GM12878 (cell line): ENCODE data around the gene TTC16. TPM values are rescaled to one million over a fixed set of nuclear protein-coding genes. Genes with fewer than 3 reads are reported as not detected.

Source experiments
- BCLAF1 ChIP-seq: fragments of 450-650 bp; IDR thresholded peaks from 2 replicates; pipeline ENCODE4 v1.6.1; 2017; ENCODE audit warnings: antibody characterized with exemption, mild to moderate bottlenecking, moderate library complexity
- BHLHE40 ChIP-seq, 2 experiments: fragments of 450-650 bp in 1 of 2; IDR thresholded peaks; 2 replicates each; pipeline ENCODE4 v1.6.1; 2011 to 2017; ENCODE audit warnings: low read depth in 2 of 2, borderline replicate concordance in 1 of 2, improper control_type of control experiment in 1 of 2, low read length in 1 of 2, mild to moderate bottlenecking in 1 of 2
- CEBPB ChIP-seq, 2 experiments: fragments of 150-350 bp in 1 of 2; IDR thresholded peaks; 2 replicates each; pipeline ENCODE4 v1.6.1; 2012 to 2014; ENCODE audit warnings: low read depth in 2 of 2, low read length in 2 of 2, borderline replicate concordance in 1 of 2, inconsistent platforms in 1 of 2
- CREB1 ChIP-seq: IDR thresholded peaks from 2 replicates; pipeline ENCODE4 v1.6.1; 2012; ENCODE audit warnings: low read depth, mild to moderate bottlenecking, inconsistent platforms
- E2F4 ChIP-seq: IDR thresholded peaks from 2 replicates; pipeline ENCODE4 v1.6.1; 2012; ENCODE audit warnings: low read depth, low read length, improper control_type of control experiment
- ETV6 ChIP-seq, 2 experiments: fragments of 450-650 bp in 1 of 2; IDR thresholded peaks in 1 of 2; conservative IDR thresholded peaks in 1 of 2; 2 replicates each; pipeline ENCODE4 v1.6.1; 2014; ENCODE audit warnings: antibody characterized with exemption in 1 of 2, borderline replicate concordance in 1 of 2, low read depth in 1 of 2, mild to moderate bottlenecking in 1 of 2, moderate library complexity in 1 of 2
- HCFC1 ChIP-seq: fragments of 150-350 bp; IDR thresholded peaks from 2 replicates; pipeline ENCODE4 v1.6.1; 2014; ENCODE audit warnings: low read length
- HDAC6 ChIP-seq: fragments of 200-600 bp; sonication (generic); IDR thresholded peaks from one replicate; pipeline ENCODE4 v1.8.0; 2017; ENCODE audit warnings: antibody characterized with exemption; ENCODE audit not compliant: unreplicated experiment
- KLF5 ChIP-seq: fragments of 450-650 bp; IDR thresholded peaks from 2 replicates; pipeline ENCODE4 v1.6.1; 2014; ENCODE audit warnings: mild to moderate bottlenecking; ENCODE audit not compliant: partially characterized antibody
- MXI1 ChIP-seq: fragments of 150-350 bp; IDR thresholded peaks from 2 replicates; pipeline ENCODE4 v1.6.1; 2011; ENCODE audit warnings: low read depth, mild to moderate bottlenecking, inconsistent platforms, low read length, improper control_type of control experiment
- MYB ChIP-seq: fragments of 150-350 bp; IDR thresholded peaks from 2 replicates; pipeline ENCODE4 v1.6.1; 2014; ENCODE audit warnings: mild to moderate bottlenecking, low read depth, low read length, borderline replicate concordance
- MYC ChIP-seq: IDR thresholded peaks from 2 replicates; pipeline ENCODE4 v1.6.1; 2011; ENCODE audit warnings: mild to moderate bottlenecking, low read length, moderate library complexity, inconsistent platforms; ENCODE audit not compliant: insufficient read depth, insufficient replicate concordance, insufficient read length, severe bottlenecking
- POLR2A ChIP-seq: IDR thresholded peaks from 2 replicates; pipeline ENCODE4 v1.6.1; 2011; ENCODE audit warnings: low read depth, mild to moderate bottlenecking, low read length
- RAD51 ChIP-seq: fragments of 450-650 bp; IDR thresholded peaks from 2 replicates; pipeline ENCODE4 v1.6.1; 2016; ENCODE audit warnings: moderate library complexity, mild to moderate bottlenecking, inconsistent platforms
- RELA ChIP-seq: fragments of 450-650 bp; IDR thresholded peaks from 2 replicates; pipeline ENCODE4 v1.8.0; 2014; ENCODE audit warnings: borderline replicate concordance; ENCODE audit not compliant: partially characterized antibody
- SMAD1 ChIP-seq: fragments of 450-650 bp; IDR thresholded peaks from 2 replicates; pipeline ENCODE4 v1.6.1; 2018; ENCODE audit warnings: mild to moderate bottlenecking, low read depth; ENCODE audit not compliant: partially characterized antibody
- SPI1 ChIP-seq: IDR thresholded peaks from 2 replicates; pipeline ENCODE4 v1.6.1; 2011; ENCODE audit warnings: low read depth, mild to moderate bottlenecking, low read length, moderate library complexity, borderline replicate concordance; ENCODE audit not compliant: insufficient read depth
- TCF3 ChIP-seq: IDR thresholded peaks from 2 replicates; pipeline ENCODE4 v1.6.1; 2012; ENCODE audit warnings: low read depth, mild to moderate bottlenecking, low read length, borderline replicate concordance; ENCODE audit not compliant: insufficient read depth
- USF2 ChIP-seq: IDR thresholded peaks from 2 replicates; pipeline ENCODE4 v1.6.1; 2011; ENCODE audit warnings: low read depth, low read length, improper control_type of control experiment, borderline replicate concordance
- ZNF217 ChIP-seq: fragments of 450-650 bp; IDR thresholded peaks from 2 replicates; pipeline ENCODE4 v1.6.1; 2017; ENCODE audit warnings: antibody characterized with exemption, mild to moderate bottlenecking
- polyA plus RNA-seq, 11 experiments: library from polyadenylated mRNA; depleted of rRNA in 4 of 11; unstranded in 6 of 11; stranded (reverse) in 5 of 11; fragments of >200 nt; fragmentation: Nextera tagmentation in 4 of 11; fragmentation: Illumina TruSeq in 1 of 11; extraction: Ambion mirVana in 4 of 11; extraction: Trizol in 1 of 11; gene quantifications; 1 replicate in 1 of 11; 2 replicates in 10 of 11; pipeline versions ENCODE4 v1.2.1 to v1.2.3, GENCODE V29; 2011 to 2016; ENCODE audit warnings: inconsistent platforms in 2 of 11, missing spikeins in 2 of 11, low read depth in 1 of 11
- total RNA-seq, 4 experiments: library from RNA; depleted of rRNA in 3 of 4; stranded (reverse); fragments of >200 nt in 3 of 4; fragmentation: Illumina TruSeq in 1 of 4; extraction: Trizol in 1 of 4; gene quantifications; 2 replicates each; pipeline versions ENCODE4 v1.2.1 to v1.2.3, GENCODE V29; 2013 to 2021
- TF ChIP-seq, protein P1 (sequence below): IDR thresholded peaks from 2 replicates; pipeline ENCODE4 v1.6.1; 2012; ENCODE audit warnings: mild to moderate bottlenecking, low read depth, low read length

Gene TTC16
- total and polyA plus RNA-seq, 10 of the 15 experiments (the other 5 are each of a cell fraction or from before 2014, with no cell fraction given), result 0.03 TPM; not detected in 9

DNA sequence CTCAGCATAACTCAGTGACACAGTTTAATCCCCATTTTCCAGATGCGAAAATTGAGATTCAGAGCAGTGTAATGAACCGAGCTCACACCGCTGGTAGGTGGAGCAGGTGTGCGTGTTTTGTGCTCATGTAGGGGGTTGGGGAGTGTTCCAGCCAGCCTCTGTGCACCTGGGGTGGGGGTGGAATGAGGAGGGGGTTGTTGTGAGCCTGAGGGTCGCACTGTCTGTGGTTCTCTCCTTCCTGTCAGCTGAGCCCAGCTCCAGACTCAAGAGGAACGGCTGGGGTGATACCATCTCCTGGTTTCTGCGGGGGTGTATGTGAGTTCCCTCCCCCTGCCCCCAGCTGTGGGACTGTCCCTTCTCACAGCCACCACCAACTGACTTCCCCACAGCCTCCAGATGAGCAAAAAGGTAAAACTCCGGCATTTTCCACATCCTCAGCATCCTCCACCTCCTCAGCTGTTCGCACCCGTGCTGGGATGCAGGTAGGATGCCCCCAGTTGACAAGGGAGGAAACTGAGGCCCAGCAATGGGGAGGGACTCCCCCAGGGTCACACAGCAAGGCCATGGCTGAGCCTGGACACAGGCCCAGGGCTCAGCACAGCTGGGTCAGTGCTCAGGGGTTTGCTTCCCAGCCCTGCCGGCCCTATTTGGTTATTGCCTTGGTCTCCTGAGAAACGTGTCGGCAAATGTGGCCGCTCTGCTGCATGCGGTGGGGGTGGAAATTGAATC lies 60.5 kb downstream of the TTC16 start (continued):
- TF ChIP-seq BCLAF1 (peak; percentile 86), TCF3 (0 out of 2 replicates have a peak, but pooled peaks have one; percentile 60), SPI1 (peak; percentile 72), ZNF217 (0 out of 2 replicates have a peak, but pooled peaks have one; percentile 38), KLF5 (peak; percentile 97), RELA (no peak), ETV6 (conservative IDR thresholded peaks at IDR 0.05 in 1 of 2, IDR thresholded peaks at IDR 0.05 in 1 of 2; ENCODE audit: borderline replicate concordance in 1 of 2, low read depth in 1 of 2) (no peak), RAD51 (no peak), SMAD1 (no peak), CEBPB (IDR thresholded peaks at IDR 0.05; ENCODE audit: borderline replicate concordance in 1 of 2, low read depth in 2 of 2, low read length in 2 of 2) (no peak), MYB (no peak), BHLHE40 (IDR thresholded peaks at IDR 0.05; ENCODE audit: borderline replicate concordance in 1 of 2, low read depth in 2 of 2, low read length in 1 of 2) (peak; percentile 86 to 95), HDAC6 (no peak), MYC (peak; percentile 6), E2F4 (no peak), MXI1 (peak; percentile 57), CREB1 (no peak), POLR2A (peak; percentile 54), USF2 (no peak), HCFC1 (no peak)
- TF ChIP-seq, protein P1, sequence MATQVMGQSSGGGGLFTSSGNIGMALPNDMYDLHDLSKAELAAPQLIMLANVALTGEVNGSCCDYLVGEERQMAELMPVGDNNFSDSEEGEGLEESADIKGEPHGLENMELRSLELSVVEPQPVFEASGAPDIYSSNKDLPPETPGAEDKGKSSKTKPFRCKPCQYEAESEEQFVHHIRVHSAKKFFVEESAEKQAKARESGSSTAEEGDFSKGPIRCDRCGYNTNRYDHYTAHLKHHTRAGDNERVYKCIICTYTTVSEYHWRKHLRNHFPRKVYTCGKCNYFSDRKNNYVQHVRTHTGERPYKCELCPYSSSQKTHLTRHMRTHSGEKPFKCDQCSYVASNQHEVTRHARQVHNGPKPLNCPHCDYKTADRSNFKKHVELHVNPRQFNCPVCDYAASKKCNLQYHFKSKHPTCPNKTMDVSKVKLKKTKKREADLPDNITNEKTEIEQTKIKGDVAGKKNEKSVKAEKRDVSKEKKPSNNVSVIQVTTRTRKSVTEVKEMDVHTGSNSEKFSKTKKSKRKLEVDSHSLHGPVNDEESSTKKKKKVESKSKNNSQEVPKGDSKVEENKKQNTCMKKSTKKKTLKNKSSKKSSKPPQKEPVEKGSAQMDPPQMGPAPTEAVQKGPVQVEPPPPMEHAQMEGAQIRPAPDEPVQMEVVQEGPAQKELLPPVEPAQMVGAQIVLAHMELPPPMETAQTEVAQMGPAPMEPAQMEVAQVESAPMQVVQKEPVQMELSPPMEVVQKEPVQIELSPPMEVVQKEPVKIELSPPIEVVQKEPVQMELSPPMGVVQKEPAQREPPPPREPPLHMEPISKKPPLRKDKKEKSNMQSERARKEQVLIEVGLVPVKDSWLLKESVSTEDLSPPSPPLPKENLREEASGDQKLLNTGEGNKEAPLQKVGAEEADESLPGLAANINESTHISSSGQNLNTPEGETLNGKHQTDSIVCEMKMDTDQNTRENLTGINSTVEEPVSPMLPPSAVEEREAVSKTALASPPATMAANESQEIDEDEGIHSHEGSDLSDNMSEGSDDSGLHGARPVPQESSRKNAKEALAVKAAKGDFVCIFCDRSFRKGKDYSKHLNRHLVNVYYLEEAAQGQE, result no peak
